Measurements from ENCODE around the gene TM2D3.

DNA sequence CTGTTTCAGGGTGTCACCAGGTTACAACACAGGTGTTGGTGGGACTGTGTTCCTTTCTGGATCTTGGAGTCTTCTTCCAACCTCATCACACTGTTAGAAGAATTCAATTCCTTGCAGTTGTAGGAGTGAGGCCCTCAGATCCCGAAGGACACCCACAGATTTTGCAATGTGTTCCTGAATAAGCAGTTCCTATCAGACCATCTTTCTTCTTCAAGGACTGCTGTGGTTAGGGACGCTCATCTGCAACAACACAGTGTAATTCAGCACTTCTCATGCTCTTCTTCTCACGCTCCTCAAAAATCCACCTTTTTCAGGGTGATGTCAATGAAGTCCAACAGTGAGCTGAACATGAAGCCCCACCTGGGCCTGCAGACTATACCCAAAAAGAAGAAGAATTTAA is 18.8 kb downstream of the TM2D3 start:
- TF ChIP-seq, protein P1, sequence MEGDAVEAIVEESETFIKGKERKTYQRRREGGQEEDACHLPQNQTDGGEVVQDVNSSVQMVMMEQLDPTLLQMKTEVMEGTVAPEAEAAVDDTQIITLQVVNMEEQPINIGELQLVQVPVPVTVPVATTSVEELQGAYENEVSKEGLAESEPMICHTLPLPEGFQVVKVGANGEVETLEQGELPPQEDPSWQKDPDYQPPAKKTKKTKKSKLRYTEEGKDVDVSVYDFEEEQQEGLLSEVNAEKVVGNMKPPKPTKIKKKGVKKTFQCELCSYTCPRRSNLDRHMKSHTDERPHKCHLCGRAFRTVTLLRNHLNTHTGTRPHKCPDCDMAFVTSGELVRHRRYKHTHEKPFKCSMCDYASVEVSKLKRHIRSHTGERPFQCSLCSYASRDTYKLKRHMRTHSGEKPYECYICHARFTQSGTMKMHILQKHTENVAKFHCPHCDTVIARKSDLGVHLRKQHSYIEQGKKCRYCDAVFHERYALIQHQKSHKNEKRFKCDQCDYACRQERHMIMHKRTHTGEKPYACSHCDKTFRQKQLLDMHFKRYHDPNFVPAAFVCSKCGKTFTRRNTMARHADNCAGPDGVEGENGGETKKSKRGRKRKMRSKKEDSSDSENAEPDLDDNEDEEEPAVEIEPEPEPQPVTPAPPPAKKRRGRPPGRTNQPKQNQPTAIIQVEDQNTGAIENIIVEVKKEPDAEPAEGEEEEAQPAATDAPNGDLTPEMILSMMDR (IDR thresholded peaks at IDR 0.05), result no peak
- TF ChIP-seq POLR2A (IDR thresholded peaks at IDR 0.05), result no peak
